ENCODE results near the gene SMOC2. TPM values are rescaled to one million over a fixed set of nuclear protein-coding genes. Genes with fewer than 3 reads are reported as not detected.
A peak's percentile ranks its signal among the peaks of the same experiment; 100 is the strongest.

Gene SMOC2
- total RNA-seq, 2 donors from 2014 or later, result 17.8 to 167 TPM

DNA sequence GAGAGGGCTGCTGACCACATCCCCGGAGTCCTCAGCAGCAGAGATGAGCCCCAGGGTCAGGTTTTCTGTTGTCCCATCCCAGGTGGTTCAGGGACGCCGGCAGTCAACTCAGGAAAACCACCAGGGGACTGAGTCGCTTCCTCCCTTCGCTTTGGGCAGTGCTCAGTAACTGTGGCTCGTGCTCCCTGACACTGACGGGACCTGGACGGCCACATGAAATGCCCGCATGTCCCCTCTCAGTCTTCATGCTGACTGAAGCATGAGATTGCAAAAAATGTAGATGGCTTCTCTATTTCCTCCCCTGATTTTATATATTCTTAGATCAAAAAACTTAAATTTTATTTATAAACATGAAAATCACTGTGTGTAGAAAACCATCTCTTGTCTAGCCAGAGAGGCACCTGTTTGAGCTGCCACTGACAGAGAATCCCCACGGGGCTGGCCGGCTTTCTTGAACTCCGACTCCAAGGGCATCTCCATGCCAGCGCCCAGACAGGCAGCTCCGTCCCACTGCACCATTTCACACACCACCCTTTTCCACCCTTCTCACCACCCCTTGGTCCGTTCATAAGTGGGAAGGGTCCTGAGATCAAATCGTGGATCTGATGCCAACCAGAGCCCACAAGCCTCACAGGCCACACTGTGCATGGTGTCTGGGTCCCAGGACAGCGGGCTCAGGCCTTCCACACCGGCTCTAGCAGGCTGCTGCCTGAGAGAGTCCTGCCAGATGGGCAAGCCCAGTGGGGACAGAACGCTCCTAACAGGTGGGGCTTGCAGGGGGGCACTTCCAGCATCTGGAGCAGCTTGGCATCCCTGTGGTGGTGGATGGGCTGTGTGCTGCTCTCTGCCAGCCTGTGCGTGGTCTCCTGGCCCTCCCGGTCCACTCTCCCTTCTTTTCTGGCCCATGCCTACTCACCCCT lies 98.2 kb downstream of the SMOC2 start:
- no peak for TF ChIP-seq CTCF (IDR thresholded peaks at IDR 0.05)
- no peak for TF ChIP-seq POLR2AphosphoS5 (IDR thresholded peaks at IDR 0.05)
- no peak for TF ChIP-seq POLR2A (IDR thresholded peaks at IDR 0.05)
- no peaks in the 10 kb centered on the region for H3K27me3 ChIP-seq (replicated peaks; ENCODE audit: insufficient read depth)
- H3K36me3 ChIP-seq, result no peaks in the 10 kb centered on the region
- 92% methylated on average over 20 of the region's 21 CpGs for WGBS
- H3K4me1 ChIP-seq (replicated peaks), result no peaks in the 10 kb centered on the region
- DNase-seq (ENCODE audit: low spot score), result no peak
- H3K9me3 ChIP-seq, result no peaks in the 10 kb centered on the region
- H3K27ac ChIP-seq, result no peak overlapping the region
- intact Hi-C loops (cut with DNase I), result loop anchor here (5.0 to 10.0 kb wide), 2 partner anchors 87 to 164 kb away; no protein-coding TSS in a partner anchor
- H3K4me3 ChIP-seq, result no peak overlapping the region

DNA sequence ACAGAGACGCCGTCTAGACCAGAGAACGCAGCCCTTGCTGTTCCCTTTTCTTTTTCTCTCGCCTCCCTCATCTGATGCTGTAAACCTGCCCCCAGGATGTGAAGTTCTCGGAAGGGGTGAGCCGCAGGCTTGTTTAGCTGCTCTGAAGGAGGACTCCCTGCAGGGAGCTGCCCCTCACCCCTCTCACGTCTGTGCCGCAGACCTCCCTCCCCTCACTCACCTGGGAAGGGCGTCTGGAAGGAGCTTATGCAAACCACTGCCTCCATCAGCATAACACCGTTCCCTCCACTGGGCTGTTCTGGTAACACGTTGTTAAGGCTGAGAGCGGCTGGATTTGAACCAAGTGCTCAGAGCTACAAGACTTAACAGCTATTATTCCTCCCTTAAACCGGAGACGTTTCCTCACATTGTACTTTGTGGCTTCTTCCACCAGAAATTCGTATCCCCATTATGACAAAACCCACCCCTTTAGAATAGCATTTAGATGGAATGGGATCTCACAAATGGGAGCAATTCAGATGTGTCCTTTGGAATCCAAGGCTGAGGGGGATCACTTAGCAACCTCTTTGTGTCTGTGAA lies 99.8 kb downstream of the SMOC2 start:
- TF ChIP-seq CTCF (IDR thresholded peaks at IDR 0.05) (no peak), POLR2AphosphoS5 (IDR thresholded peaks at IDR 0.05) (no peak), POLR2A (IDR thresholded peaks at IDR 0.05) (no peak)
- peak overlapping the region in 1 of 2 donors; percentile 16 for H3K27ac ChIP-seq
- no peak for DNase-seq (ENCODE audit: low spot score)
- WGBS, result 82% methylated on average over 15 of the region's 15 CpGs
- H3K4me3 ChIP-seq, result no peak overlapping the region
- H3K4me1 ChIP-seq (replicated peaks), result no peaks in the 10 kb centered on the region
- no peaks in the 10 kb centered on the region for H3K27me3 ChIP-seq (replicated peaks; ENCODE audit: insufficient read depth)
- no peaks in the 10 kb centered on the region for H3K9me3 ChIP-seq
- intact Hi-C loops (cut with DNase I), result no loop called here
- no peaks in the 10 kb centered on the region for H3K36me3 ChIP-seq

DNA sequence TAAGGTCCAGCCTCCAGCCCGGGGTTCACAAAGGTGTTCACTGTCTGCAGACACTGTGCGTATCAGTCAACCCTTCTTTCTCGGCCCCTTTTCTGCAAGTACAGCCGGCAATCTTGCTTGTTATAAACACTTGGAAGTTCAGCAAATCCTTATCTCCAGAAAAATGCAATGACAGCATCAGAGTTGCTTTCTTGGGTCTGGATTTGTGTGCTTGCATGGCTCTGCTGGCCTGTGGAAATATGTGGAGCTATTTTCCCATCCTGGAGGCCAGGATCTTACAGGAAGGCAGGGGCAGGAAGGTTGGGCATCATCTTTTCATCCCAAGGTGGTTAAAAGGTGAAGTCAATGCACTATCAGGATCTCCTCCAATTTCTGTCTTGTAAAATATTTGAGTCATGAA lies 100.3 kb downstream of the SMOC2 start:
- Histone ChIP-seq H3K27ac (peak overlapping the region in 1 of 2 donors; percentile 16), H3K27me3 (replicated peaks; ENCODE audit: insufficient read depth) (no peaks in the 10 kb centered on the region), H3K4me1 (replicated peaks) (no peaks in the 10 kb centered on the region), H3K36me3 (no peaks in the 10 kb centered on the region), H3K9me3 (no peaks in the 10 kb centered on the region), H3K4me3 (no peak overlapping the region)
- no peak for DNase-seq (ENCODE audit: low spot score)
- no peak for TF ChIP-seq POLR2AphosphoS5 (IDR thresholded peaks at IDR 0.05)
- TF ChIP-seq CTCF (IDR thresholded peaks at IDR 0.05), result no peak
- TF ChIP-seq POLR2A (IDR thresholded peaks at IDR 0.05), result no peak
- 60% methylated on average over 4 of the region's 4 CpGs for WGBS
- intact Hi-C loops (cut with DNase I), result no loop called here

- WGBS, result 58% methylated on average over 8 of the region's 8 CpGs
- no peak for DNase-seq (ENCODE audit: low spot score)
- H3K36me3 ChIP-seq, result no peaks in the 10 kb centered on the region
- no peaks in the 10 kb centered on the region for H3K27me3 ChIP-seq (replicated peaks; ENCODE audit: insufficient read depth)
- H3K4me3 ChIP-seq, result no peak overlapping the region
- no peaks in the 10 kb centered on the region for H3K4me1 ChIP-seq (replicated peaks)
- peak overlapping the region in 1 of 2 donors; percentile 20 for H3K27ac ChIP-seq
- intact Hi-C loops (cut with DNase I), result no loop called here
- no peaks in the 10 kb centered on the region for H3K9me3 ChIP-seq
- no peak for TF ChIP-seq POLR2A (IDR thresholded peaks at IDR 0.05)
- TF ChIP-seq POLR2AphosphoS5 (IDR thresholded peaks at IDR 0.05), result peak; percentile 59
Observed at GRCh38 chr6:168542301-168542700, 101.3 kb downstream of the SMOC2 start.

DNA sequence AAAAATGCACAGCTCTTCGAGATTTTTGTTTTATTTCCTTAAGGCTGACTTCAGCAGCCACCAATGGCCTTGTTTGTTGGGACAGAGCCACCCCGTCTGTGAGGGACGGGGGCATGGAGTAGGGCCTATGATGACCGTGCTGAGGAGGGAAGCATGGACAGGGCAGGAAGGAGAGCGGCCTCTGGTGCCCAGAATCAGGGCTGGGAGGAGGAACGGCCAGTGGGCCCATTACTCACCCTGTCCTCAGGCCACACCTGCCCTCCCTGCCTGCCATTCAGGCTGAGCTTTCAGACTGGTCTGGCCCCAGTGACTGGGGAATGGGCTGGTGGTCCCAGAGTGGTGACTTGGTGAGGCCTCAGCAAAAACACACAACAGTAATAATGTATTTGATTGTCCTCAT lies 104.4 kb downstream of the SMOC2 start:
- 85% methylated on average over 6 of the region's 6 CpGs for WGBS
- TF ChIP-seq POLR2AphosphoS5 (IDR thresholded peaks at IDR 0.05) (no peak), CTCF (IDR thresholded peaks at IDR 0.05) (no peak), POLR2A (IDR thresholded peaks at IDR 0.05) (no peak)
- Histone ChIP-seq H3K4me3 (no peak overlapping the region), H3K27ac (no peak overlapping the region), H3K27me3 (replicated peaks; ENCODE audit: insufficient read depth) (no peaks in the 10 kb centered on the region), H3K4me1 (replicated peaks) (no peaks in the 10 kb centered on the region), H3K9me3 (no peaks in the 10 kb centered on the region), H3K36me3 (no peaks in the 10 kb centered on the region)
- DNase-seq (ENCODE audit: low spot score), result no peak
- intact Hi-C loops (cut with DNase I), result no loop called here

All from prostate gland (tissue), 2 donors.